GM18499 (cell line): Measurements from ENCODE around the gene MEA1.

Experiments used
- ATAC-seq: cut with Tn5 transposase; IDR thresholded peaks from one replicate; pipeline ENCODE4 v1.9.1; 2021; ENCODE audit warnings: moderate number of reproducible peaks; ENCODE audit not compliant: insufficient read depth, unreplicated experiment

The MEA1 gene

DNA sequence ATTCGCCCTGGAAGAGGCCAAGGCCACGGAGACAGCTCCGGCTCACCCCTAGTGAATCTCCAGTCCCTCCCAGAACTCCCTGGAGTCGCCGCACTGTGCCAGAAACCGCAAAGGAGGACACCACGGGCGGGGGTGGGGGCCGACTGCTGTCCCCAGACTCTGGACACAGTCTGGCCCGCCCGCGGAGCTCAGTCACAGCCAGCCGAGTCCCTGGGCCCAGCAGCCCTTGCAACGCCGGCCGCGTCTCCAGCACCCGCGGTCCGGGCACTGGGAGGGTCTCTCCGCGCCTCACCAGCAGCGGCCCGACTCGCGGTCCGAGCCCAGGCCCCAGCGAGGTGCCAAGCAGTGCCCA is 35.3 kb downstream of the MEA1 start:
- ATAC-seq, result no peak

DNA sequence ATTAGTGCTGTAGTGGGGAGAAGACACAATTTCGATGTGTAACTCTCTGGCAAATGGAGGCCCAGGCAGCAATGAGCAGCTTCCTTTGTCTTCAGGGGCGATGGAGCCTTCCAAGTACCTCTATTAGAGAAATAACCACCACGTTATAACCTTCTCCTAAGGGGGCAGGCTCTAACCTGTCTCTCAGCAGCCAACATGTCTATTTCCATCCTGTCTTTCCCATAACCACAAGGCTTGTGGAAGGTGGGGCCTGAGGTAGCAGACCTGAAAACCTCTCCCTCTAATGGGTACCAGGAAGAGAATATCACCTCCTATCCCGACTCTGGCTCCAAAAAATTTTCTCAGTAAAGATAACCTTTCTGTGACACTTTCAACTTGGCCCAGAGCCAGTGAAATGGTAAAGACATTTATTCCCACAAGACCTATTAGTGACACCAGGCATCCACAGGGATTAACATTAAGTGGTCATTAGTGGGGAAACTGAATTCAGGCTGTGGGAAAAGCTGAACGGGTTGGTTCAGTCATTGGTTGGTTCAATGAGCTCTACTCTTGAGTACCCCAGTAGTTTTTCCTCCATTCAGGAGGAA is 38.7 kb downstream of the MEA1 start:
- no peak for ATAC-seq

DNA sequence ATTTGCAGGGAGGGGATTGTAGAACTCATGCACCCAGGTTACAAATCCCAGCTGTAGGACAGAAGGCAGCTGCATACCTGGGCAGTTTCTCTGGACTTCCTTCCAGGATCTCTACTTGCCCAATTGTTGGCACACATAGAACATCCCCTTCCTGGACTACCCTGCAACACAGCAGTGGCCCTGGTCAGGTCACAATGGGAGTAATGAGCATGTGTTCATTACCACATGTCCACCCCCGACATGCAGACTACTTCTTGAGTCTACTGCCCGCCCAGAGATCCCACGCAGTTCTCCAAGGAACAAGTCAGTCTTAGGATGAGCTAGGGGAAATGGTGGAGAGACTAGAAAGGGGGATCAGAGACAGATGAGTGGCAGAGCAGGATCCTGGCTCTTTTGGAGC is 39.8 kb downstream of the MEA1 start:
- ATAC-seq, result no peak

DNA sequence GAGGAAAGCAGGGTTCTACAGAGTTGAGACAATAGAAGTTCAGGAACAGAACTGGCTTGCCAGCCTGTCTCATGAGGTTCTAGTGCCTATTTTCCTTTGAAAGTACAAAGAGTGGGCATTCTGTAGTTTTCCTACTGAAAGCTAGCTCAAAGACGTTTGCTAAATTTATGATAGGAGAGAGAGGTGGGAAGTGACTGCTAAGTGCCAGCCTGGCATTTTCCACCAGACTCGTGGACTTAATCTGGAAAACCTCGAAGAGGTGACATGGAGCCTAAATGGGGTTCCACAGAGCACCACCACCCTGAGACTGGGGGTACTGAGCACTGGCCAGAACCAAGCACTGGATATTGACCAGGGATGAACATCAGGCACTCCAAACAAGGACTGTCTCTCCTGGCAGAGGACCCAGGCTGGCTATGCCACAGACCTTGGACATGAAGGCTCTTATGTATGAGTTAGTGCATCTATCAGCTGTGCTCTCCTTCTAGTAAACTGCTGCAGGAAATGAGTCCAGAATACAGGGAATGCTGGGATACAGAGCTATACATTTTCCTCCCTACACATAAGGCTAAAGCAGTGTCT is 41.9 kb downstream of the MEA1 start:
- ATAC-seq, result no peak

DNA sequence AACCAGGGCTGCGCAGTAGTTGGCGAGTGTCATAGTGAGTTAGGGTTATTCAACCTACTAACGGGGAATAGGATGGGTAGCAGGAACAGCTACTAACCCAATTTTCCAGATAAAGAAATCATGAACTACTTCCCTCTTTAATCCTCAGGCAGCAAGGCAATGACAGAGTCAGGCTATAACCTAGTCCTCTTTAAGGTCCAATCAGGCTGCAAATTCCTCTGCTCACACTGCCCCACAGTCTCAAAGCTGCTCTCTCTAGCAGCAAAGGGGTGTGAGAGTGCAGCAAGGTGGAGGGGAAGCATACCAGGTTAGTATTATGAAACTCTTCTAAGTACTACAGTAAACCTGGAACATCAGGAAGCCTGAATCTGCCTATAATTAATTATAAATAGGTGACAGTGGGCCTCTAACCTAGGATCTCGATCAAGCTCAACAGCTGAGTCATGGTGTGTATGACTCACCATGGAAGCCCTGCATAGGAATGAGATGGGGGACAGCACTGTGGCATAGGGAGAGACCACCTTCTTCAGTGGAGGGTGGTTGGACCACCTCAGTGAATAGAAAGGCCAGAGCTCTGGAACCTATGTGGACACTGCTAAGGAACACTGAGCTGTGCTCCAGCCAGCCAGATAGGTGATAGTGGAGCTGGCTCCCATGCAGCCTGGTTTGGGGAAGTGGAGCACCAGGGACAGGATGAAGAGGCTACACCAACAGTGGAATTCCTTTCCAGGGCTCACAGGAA is 42.7 kb downstream of the MEA1 start:
- no peak for ATAC-seq

DNA sequence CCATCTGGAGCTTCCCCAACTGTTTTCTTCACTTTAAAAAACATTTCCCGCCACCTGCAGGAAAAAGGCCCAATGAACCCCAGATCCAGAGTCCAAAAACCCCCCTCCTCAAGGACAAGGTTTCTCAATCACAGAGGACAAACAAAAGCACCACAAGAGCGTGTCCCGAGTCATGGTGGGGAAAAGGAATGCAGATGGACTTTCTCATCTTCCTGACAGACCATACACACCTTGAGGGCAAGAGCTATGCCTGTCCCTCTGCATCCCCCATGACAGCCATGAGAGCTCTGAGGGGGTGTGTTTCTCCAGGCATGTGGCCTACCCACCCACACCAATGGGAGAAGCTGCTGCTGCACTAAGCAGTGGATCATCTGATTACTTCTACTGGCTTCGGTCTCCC is 43.8 kb downstream of the MEA1 start:
- ATAC-seq, result no peak

DNA sequence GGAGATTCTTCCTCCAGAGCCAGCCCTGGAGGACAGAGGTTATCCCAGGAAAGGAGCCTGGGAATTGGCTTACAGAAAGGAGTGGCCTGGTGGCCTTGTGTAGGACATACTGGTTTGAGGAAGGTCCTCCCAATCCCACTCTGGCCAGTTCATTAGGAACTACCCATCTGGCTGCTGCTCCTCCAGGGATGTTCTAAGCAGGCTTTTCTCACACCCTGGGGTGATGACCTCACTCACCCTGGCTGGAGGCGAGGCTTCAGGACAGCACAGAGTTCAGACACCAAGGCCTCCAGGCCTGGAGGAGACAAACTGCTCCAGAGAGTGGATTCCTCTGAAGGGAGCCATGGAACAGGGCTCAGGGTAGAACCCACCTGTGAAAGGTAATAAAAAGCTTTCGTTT is 44.3 kb downstream of the MEA1 start:
- no peak for ATAC-seq

DNA sequence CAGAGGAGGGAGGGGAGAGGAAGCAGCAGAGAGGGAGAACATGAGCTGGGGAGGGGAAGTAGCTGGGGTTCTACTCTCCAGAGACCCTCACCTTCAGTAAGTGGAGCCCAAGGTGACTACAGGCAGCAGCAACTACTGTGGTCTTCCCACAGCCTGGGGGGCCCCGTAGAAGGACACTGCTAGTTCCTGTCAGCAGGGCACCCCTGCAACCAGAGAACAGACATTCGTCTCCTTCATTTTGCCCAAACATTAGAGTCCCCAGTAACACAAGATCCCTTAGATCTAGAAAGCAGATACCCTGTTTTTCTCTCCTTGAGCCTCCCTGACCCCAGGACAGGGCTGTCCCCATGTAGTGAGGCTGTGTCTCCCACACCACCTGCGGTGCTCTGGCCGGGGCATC is 45.0 kb downstream of the MEA1 start:
- ATAC-seq, result no peak

DNA sequence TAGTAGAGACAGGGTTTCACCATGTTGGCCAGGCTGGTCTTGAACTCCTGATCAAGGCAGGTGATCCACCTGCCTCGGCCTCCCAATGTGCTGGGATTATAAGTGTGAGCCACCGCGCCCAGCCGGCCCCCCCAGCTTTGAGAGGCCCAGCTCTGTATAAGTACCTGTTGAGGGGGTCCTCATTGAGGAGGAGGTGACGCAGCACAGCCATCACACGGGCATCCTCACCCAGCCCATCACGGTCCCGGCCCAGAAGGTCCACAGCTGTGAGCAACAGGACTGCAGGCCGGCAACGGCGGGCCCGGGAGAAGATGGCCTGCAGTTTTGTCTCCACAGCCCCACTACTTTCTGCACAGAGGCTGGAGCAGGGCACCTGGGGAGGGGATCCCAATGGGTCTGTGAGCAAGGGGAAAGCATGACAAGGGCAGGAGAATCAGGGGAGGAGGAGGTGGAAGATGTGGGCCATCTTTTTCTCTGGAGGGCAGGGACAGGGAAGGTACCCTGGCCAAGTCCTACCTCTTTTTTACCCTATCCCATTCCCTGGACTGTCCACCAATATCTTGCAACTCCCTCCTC is 45.5 kb downstream of the MEA1 start:
- no peak for ATAC-seq

DNA sequence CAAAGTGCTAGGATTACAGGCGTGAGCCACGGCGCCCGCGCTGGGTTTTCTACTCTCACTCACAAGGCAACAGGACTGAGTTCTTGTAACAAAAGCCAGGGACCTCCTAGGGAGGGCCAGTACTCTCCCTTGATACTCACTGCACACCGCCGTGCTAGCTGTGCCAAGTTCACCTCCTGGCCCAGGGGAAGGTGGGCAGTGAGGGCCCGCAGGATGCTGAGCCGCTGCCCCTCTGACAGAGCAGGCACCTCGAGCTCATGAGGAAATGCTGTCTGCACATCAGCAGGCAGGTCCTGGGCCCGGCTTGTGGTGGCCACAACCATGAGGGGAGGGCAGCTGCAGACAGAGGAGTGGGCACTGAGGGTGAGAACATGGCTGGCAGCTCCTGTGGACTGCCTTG is 46.5 kb downstream of the MEA1 start:
- ATAC-seq, result no peak

DNA sequence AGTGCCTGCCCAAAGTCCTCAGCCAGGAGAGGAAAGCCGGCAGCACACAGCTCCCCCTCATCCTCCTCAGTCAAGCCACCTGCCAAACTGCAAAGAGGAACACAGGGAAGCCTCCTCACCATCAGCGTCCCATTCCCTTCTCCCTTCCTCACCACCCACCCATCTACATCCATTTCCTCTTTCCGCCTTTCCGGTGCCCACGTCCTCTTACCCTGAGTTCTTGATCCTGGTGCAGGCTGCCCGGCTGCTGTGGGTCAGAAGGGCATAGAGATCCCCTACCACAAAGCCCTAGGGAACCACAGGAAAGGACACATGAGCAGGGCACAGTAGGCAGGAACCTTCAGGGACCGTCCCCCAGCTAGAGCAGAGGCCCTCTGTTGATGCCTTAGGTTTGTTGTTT is 47.2 kb downstream of the MEA1 start:
- no peak for ATAC-seq

DNA sequence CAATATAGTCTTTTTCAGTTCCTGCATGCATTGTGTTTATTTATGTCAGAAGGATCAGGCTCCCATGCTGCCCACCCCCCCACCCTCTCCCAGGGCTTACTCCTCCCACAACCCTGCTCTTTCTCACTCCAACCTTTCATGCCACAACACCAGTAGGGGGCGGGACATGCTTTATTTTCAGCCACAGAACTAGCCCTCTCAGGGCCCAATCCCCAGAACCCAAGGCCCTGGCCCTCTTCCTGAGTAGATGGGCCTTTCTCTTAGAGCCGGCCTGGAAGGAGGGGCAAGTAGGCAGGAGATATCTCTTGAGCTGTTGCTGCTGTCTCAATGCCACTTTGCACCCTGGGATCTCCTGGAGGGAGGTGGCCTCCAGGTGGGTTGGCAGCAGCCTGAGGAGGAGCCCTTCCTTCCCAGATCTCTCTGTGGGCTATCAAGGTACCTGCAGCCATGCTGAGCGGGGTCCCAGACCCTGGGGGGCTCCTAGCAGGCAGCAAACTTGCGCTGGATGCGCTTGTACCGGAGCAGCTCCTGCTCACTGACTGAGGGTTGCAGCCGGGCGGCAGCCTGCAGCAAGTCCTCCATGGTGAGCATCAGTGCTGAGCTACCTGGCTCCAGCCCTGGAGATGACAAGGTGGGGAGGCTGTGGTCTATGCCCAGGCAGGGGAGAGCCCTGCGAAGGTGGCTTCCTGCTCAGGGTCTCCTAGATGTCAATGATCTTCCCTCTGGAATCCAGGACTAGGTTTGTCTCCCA is 49.7 kb downstream of the MEA1 start:
- ATAC-seq, result no peak

DNA sequence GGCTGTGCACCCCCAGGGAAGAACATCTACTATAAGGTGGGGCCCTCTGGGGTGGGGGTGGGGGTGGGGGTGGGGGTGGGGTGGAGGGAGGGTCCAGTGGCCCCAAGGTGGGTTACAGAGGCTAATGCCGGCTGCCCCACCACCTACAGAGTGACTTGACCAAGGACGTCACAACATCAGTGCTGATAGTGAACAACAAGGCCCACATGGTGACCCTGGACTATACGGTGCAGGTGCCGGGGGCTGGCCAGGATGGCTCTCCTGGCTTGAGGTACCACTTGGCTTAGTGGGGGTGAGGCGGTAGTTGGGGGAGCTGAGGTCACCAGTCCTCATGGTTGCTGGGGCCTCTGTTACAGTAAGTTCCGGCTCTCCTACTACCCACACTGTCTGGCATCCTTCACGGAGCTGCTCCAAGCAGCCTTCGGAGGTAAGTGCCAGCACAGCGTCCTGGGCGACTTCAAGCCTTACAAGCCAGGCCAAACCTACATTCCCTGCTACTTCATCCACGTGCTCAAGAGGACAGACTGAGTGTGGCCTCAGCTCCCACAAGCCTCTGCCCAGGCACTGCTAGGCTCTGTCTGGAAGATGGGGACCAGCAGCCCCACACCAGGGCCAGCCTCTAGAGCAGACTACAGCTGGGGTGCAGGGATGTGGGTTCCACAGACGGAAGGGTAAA is 50.4 kb downstream of the MEA1 start:
- no peak for ATAC-seq

DNA sequence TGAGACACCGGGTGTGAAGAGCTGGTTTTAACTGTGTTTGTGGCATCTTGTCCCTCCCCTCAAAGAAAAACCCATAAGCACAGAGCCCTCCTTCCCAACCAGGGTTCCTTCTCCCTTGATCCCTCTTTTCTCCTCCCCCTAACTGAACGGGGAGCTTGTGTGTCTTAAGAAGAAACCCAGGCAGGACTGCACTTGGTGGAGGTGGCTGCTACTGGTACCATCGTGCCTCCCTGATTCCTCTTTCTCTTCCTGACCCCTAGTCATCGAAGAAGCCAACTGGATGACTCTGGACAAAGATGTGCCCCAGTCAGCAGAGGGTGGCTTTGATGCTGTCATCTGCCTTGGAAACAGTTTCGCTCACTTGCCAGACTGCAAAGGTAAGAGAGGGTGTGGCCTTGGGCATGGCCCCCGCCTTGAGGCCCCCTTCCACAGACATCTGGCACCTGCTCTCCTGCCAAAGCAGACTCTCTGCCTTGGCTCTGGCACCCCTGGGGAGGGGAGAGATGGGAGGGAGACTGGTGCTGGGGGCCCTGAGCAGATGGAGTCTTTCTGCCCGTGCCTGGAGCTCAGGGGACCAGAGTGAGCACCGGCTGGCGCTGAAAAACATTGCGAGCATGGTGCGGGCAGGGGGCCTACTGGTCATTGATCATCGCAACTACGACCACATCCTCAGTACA is 51.1 kb downstream of the MEA1 start:
- no peak for ATAC-seq

DNA sequence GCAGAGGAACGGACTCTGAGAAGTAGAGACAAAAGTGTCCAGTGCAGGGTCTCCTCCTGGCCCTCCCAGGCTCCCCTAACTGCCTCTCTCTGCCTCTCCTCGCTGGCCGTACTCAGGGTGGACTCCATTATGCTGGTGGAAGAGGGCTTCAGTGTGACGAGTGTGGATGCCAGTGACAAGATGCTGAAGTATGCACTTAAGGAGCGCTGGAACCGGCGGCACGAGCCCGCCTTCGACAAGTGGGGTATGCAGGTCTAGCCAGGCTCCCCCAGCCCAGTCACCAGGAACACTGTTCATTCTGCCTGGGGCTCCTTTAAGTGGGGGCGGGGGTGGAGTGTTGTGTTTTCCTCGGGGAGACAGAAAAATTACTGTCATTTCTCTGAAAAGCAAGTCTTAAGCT is 51.6 kb downstream of the MEA1 start:
- no peak for ATAC-seq
